MV-4-11 (cell line): Measurements from ENCODE around the gene ABCD1.
"Not testable (repeated sequence)": the region's sequence is repeated elsewhere in the genome, so short reads cannot be mapped to it uniquely, and the experiment has no call there.

ENCODE experiments used
- DNase-seq: peaks from one replicate; lab custom pipeline; 2025; lab: John Stamatoyannopoulos, UW

ABCD1 gene

DNA sequence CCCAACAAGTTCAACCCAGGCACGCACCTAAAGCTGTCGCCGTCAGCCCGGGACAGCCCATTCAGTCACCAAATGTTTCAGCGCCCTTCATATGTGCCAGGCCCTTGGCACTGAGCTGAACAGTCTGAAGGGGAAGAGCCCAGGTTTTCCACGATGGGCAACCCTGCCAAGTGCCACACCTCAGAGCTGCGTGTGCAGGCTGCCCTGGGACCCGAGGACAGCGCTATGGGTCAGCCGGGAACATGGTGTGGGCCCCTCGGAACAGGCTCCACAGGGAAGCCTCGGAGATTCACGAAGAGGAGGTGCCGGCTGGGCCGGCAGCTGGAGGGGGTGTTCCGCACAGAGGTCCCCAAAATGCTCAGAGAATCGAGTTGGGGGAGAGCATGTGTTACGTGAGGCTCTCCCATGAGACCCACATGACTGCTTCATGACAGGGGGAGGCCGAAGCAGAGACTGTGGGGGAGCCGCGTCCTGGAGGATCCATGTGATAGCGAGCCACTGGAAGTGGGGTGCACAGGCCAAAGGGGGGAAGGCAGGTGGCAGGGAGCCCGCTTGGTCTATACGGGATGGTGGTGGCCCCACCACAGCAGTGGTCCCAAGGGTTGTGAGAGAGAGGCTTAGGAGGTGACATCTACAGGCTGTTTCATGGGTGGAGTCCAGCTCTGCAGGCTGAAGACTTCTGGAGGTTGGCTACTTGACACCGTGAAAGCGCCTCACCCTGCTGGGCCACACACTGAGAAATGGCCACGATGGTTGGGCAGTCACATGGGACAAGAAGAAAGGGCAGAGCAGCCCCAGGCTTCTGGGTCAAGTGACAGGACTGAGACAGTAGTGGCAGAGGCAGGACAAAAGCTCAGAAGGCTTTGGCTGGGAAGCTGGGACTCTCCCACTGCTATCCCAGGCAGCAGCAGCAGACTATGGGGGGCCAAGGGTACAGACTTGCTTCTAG, 14.7 kb upstream of the ABCD1 start:
- DNase-seq, result no peak

DNA sequence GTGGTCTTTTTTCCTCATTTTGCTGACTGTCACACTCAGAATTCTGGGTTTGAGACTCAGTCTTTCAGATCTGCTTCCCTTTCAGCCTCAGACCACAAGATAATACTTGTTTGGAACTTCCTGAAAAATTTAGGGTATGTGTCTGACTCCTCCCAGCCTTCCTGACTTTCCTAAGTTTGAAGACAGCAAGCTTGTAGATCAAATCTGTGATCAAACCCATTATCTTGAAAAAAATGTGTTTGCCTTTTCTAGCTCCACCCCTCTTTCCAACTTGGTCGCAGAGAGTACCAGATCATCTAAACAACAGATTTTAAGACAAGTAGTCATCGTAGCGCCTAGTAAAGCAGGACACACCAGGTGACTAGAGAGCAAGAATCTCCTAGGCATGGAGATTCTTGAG, 10.4 kb upstream of the ABCD1 start:
- no peak for DNase-seq

DNA sequence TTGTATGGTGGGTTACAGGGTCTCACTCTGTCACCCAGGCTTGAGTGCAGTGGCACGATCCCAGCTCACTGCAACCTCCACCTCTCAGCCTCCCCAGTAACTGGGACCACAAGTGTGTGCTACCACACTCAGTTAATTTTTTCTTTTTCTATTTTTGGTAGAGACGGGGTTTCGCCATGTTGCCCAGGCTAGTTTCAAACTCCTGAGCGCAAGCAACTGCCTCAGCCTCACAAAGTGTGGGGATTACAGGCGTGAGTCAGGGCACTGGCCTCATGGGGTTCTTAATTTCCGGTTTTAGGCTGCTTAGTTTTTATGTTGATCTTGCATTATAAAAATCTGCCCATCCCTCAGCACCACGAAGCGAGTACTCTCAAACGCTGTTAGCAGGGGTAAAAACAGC, 7.2 kb upstream of the ABCD1 start:
- peak; percentile 59 for DNase-seq

DNA sequence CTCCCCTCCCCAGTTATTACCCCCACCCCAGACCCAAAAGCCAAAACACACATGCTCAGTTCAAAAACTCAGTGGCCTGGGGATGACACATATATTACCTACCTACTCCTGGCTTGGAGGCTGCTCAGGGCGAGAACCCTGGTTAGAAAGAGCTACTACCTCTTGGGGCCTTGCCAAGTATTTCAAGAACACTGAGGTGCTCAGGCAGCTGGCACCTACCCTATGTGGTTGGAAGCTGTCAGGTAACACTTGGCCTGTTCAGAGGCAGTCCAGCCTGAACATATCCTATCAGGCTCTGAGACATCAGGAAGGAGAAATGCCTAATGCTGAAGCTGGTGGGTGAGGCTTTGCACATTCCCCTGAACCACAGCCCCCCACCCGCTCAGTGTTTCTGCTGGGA, 5.4 kb upstream of the ABCD1 start:
- no peak for DNase-seq

DNA sequence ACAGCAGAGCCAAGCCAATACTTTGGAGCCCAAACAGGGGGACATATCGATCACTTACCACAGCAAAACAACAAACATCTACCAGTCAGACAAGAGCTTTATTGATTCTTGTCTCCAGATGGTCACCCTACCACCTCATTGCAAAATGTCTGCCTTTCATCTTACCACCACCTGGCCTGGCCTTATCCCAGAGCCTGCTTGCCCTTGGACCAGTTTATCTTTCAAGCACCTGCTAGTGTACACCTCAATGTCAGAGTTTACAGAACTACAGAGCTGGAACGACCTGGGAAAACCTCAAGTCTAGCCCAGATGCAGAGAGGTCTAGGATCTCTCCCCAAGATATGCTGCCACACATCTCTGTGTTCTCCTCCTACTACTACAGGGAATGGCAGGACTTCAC, 5.0 kb upstream of the ABCD1 start:
- DNase-seq, result no peak

DNA sequence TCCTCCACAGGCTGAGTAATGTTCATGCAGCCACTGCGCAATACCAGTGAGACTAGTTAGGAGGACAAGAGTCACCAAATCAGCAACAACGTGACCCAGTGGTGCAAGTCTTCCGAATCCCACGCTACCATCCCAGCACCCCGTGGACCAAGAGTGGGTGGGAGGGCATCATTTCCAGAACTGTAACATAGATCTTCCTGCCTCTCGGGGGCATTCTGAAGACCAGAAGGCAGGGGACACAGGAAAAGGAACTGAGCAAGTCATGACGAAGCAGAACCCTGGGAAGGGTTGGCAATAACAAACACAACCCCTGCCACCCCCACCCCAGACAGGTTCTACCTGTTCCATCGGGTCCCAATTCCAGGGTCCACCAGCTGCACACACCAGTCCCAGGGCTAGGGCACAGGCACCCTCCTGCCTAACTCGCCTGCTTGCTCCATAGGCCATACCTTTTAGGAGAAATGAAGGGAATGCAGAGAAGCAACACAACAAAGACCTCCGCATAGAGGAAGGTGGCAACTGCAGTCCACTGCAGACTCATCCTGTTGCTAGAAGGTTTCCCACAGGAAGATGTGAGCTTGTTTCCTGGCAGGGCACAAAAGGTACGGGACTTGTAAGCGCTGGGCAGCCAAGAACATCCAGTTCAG, 1.8 kb upstream of the ABCD1 start:
- DNase-seq, result peak; percentile 32

DNA sequence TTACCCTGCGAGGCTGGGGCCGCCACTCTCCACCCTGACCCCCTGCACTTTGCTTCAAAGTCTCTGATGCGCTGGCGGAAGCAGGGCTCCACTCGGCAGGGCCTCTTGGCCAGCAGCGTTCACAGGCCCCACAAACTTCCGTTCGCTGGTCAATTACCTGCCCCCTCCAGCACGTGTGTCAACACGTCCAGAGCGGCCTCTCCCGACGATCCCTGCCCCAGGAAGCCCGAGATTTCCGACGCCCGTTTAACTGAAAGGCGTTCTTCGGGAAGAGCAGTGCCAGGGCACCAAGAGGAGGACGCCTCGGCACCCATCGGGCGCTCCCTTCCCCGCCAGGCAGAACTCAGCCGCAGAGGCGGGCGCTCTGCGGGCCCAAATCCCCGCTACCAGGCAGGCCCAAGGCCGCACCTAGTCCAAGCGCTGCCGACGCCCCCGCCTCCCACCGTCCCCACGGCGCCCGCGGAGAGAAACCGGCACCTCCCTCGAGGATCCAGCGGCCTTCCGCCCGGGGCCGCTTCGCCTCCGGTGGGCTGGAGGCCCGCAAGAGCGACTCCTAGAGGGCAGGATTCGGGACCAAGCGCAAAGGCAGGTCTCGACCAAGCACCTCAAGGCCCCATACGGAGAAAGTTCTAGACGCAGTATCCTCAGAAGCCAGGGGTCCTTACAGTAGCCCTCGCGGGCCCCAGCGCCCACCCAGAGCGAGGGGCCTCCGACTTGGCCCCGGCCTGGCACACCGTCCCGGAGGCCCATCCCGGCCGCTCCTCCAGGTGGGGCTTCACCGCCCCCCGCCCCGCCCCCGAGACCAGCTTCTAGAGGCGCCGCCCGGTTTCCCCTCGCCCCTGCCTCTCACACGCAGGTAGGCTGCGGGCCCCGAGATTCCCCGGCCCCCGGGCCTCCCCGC, 1.1 kb upstream of the ABCD1 start:
- peak; percentile 0 for DNase-seq

DNA sequence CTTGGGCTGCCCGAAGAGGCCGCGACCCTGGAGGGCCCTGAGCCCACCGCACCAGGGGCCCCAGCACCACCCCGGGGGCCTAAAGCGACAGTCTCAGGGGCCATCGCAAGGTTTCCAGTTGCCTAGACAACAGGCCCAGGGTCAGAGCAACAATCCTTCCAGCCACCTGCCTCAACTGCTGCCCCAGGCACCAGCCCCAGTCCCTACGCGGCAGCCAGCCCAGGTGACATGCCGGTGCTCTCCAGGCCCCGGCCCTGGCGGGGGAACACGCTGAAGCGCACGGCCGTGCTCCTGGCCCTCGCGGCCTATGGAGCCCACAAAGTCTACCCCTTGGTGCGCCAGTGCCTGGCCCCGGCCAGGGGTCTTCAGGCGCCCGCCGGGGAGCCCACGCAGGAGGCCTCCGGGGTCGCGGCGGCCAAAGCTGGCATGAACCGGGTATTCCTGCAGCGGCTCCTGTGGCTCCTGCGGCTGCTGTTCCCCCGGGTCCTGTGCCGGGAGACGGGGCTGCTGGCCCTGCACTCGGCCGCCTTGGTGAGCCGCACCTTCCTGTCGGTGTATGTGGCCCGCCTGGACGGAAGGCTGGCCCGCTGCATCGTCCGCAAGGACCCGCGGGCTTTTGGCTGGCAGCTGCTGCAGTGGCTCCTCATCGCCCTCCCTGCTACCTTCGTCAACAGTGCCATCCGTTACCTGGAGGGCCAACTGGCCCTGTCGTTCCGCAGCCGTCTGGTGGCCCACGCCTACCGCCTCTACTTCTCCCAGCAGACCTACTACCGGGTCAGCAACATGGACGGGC, 579 bp downstream of the ABCD1 start:
- DNase-seq, result no peak

DNA sequence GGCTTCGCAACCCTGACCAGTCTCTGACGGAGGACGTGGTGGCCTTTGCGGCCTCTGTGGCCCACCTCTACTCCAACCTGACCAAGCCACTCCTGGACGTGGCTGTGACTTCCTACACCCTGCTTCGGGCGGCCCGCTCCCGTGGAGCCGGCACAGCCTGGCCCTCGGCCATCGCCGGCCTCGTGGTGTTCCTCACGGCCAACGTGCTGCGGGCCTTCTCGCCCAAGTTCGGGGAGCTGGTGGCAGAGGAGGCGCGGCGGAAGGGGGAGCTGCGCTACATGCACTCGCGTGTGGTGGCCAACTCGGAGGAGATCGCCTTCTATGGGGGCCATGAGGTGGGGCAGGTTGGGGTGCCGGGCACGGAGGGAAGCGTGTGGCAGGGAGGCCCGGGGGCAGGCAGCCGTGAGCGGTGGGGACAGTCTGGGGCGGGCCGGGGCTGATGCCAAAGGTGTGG, 1.2 kb downstream of the ABCD1 start:
- DNase-seq, result no peak

DNA sequence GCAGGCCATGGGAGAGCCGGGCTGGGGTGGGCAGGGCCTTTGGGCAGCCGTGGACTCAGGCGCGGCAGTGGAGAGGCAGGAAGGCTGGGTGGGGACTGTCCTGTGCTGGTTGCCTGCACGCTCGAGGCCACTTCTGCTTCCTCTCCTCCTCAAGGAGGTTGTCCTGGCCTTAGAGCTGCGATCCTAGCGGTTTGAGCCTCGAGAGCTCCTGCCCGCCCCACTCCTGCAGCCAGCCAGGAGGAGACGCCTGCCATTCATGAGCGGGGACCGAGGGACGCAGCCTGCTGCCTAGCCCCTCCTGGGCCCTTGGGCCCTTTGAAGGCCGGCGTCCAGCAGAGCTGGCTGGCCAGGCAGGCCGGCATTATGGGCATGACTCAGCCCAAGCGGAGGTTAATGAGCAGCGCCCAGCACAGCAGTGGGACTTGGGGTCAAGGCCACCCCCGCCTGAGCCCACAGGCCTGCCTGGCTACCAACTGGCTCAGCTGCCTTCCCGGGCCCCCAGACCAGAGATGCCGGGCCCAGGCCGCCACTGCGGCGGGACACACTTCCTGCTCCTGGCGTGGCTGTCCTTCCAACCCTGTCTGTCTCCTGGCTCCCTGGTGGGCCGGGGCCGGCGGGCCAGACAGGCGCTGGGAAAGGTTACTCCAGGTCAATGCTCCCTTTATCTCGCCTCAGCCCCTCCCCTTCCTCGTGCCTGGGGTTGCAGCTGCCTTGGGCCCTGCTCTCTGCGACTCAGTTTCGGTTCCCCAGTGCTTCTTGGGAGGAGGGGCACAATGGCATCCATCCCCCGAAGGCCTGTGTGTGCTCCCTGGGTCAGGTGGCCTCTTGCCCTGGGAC, 1.8 kb downstream of the ABCD1 start:
- peak; percentile 87 for DNase-seq

DNA sequence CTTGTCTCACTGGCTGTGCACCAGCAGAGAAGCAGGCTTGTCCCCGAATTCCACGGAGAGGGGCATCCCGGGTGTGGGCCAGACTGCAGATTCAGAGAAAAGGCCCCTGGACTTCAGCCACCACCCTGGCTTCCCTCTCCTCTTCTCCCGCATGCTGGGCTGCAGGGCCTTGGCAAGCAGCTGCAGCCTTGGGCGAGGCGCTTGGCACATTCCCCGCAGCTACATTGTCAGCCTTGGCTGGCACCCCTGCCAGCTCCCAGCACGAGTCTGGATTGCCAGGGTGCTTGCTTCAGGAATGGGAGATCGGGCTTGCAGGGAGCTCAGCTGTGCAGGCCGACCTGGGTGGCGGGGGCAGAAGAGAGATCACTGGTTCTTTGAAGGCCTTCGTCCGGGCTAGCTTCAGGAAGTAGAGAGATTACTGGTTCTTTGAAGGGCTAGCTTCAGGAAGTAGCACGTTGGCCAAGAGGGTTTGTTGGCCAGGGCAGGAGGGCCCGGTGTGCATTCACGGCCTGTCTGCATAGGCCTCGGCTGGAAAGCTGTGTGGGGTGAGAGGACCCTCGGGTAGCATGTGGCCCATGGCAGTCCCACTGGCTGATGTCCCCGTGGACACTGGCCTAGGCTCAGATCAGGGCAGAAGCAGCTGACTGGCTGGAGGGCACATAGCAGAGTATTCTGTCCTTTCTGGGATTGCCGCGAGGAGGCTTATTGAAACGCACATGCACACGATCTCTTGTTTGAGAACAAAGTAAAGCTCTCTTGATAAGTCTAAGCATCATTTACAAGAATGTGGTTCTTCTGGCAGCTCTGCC, 2.7 kb downstream of the ABCD1 start:
- peak; percentile 46 for DNase-seq

DNA sequence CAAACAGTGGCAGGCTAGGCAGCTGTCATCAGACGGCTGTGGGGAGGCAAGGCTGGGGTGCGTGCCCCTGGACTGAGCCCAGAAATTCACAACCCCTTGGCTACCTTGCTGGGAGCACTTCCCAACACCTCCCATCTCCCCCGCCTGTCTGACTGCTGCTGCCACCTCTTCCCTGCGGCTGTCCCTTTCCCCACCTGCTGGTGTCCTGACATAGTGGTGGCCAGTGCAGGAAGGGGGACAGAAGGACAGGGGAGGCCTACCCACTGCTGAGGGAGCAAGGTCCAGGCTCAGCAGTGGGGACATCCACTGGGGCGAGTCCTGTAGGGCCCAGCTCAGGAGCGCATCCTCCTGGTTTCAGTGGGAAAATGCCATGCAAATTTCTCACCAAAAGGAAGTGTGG, 3.4 kb downstream of the ABCD1 start:
- DNase-seq, result no peak

DNA sequence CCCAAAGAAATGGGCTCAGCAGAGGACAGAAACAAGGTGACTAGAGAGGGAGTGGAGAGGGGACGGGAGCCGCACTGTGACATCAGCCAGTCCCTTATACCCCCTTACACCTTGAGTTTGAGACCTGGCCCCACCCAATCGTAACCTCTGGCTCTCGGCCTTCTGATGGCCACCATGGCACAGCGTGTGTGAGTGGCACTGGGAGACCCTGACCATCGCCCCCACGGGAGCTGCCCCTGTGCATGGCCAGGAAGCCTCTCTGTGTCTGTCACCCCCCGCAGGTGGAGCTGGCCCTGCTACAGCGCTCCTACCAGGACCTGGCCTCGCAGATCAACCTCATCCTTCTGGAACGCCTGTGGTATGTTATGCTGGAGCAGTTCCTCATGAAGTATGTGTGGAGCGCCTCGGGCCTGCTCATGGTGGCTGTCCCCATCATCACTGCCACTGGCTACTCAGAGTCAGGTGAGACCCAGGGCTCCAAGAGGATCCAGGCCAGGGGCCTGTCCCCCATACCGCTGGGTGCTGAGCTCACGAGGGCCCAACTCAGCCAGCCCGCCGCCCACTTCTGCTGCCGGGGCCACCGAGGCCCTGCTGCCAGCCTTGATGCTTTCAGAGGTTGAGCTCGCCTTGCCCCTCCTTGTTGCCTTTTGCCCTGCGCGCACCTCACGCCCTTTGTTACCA, 4.4 kb downstream of the ABCD1 start:
- no peak for DNase-seq

DNA sequence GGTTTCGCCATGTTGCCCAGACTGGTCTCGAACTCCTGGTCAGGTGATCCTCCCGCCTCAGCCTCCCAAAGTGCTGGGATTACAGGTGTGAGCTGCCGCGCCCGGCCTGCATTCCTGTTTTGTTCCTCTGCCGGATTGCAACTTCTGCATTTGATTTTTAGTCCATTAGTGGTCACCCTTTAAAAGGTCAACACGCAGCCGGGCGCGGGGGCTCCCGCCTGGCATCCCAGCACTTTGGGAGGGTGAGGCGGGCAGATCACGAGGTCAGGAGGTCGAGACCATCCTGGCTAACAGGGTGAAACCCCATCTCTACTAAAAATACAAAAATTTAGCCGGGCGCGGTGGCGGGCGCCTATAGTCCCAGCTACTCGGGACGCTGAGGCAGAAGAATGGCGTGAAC, 5.5 kb downstream of the ABCD1 start:
- DNase-seq, result not testable (repeated sequence)

DNA sequence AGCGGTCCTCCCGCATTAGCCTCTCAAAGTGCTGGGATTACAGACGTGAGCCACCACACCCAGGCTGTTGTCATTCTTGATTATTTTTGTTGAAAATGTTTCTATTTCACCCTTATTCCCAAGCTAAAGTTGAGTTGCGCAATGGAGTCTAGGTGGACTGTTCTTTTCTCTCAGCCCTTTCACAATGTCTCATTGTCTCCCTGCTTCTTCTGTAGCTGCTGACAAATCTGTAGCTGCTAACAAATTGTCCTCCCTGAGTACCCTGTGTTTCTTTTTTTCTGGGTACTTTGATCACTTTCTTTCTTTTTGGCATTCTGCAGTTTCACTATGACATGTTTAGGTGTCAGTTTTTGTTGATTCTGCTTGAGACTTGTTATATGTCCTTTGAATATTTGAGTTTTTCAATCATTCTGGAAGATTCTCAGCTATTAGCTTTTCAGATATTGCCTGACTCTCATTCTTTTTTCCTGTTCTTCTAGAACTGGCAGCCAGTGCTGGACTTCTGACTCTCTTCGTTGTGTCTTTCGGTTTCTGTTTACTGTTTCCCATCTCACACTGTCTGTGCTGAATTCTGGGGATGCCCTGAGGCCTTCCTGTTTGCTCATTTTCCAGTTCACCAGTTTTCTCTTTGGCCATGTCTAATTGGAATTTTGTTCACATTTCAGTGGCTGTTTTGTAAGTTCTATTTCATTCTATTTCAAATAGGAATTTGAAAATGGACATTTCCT, 6.6 kb downstream of the ABCD1 start:
- peak; percentile 0 for DNase-seq

DNA sequence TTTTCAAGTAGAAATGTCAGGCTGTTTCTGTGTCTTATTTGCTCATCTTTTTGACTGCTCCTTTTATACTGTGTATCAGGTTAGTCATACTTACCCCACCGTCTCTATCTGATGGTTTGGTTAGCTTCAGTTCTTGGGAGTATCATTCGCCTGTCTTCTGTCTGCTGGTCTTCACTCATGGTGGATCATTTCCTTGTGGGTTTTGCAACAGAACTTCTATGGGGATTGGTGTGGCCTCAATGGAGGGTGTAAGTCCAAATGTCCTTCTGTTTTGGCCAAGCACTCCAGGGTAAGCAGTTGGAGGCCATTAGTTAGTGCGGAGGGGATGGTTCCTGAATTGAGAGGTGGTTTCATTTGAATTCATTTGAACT, 7.2 kb downstream of the ABCD1 start:
- DNase-seq, result no peak

DNA sequence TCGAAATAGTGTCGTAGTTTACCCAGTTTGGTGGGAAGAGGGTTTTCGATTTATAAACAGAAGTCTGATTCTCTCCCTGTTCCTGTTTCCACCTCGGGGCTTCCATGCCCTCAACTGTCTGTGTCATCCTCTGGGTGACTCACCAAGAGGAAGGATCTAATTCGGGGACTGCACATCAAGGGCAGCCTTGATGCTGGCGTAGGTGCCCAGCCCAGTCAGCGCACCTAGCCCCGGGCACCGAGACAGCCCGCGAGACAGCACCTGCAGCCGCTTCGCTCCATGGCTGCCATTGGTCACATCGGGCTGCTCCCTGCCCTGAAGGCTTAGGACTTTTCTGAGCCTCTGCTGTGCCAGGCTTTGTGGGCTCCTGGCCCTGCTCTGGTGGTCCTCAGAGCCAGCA, 7.7 kb downstream of the ABCD1 start:
- peak; percentile 69 for DNase-seq

DNA sequence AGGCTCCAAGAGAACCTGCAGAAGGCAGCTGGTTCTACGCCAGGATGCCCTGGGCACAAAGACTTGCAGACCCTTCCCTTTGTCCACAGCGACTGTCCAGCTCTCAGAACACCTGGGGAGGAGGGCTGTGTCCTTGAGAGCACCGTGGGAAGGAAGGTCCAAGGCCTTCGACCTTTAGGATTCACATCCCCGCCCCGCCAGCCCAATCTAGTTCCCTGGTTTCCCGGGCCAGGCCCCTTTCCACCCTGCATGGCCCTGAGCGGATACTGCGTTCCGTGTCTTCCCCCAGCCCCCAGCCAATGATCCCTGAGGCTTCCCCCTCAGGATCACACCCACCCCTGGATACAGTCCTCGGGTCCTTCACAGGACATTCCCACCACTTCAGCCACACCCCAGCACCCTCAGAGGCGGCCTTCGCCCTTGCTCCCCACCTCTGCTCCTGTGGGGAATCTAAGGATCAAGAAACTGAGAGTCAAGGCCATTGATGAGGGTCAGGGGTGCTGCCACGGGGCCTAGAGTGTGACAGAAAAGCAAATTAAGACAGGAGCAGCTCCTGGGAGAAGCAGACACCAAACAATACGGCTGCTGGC, 9.1 kb downstream of the ABCD1 start:
- no peak for DNase-seq
